ENCODE results near the gene BABAM2. TPM values are rescaled to one million over a fixed set of nuclear protein-coding genes. Genes with fewer than 3 reads are reported as not detected.
A peak's percentile ranks its signal among the peaks of the same experiment; 100 is the strongest.

The BABAM2 gene
- total and polyA plus RNA-seq, 2 experiments from 2014 or later, result 35.2 to 46.1 TPM

- no peak overlapping the region for H3K27ac ChIP-seq
- H3K4me3 ChIP-seq, result no peak overlapping the region
- H3K36me3 ChIP-seq (ENCODE audit: low read depth), result no peaks in the 10 kb centered on the region
- DNase-seq, result no peak
- H3F3A ChIP-seq (ENCODE audit: insufficient read depth), result peaks cover 18% of the 10 kb centered on the region
- no peak overlapping the region for H3K4me2 ChIP-seq (ENCODE audit: unreplicated experiment)
- H3K79me2 ChIP-seq (ENCODE audit: insufficient read depth), result no peaks in the 10 kb centered on the region
- no peaks in the 10 kb centered on the region for H4K20me1 ChIP-seq (ENCODE audit: insufficient read depth)
- in situ Hi-C loops (cut with MboI), result no loop called here
- H3K9me2 ChIP-seq (ENCODE audit: insufficient read depth), result no peaks in the 10 kb centered on the region
- H3K4me1 ChIP-seq (ENCODE audit: insufficient read depth), result peaks cover 46% of the 10 kb centered on the region
- WGBS, 2 experiments (ENCODE audit: low coverage in 1 of 2, low lambda C conversion rate in 2 of 2, missing lambda C conversion rate in 2 of 2), result 47 to 56% methylated on average over 9 of the region's 9 CpGs
- TF ChIP-seq EZH2 (IDR thresholded peaks at IDR 0.05; ENCODE audit: insufficient read depth, poor library complexity, severe bottlenecking), result no peak
- TF ChIP-seq EZH2phosphoT487 (IDR thresholded peaks at IDR 0.05; ENCODE audit: insufficient read depth, low read depth), result no peak
- H3K9me3 ChIP-seq (ENCODE audit: low read depth), result no peaks in the 10 kb centered on the region
- H2AFZ ChIP-seq, result no peak overlapping the region
- no peaks in the 10 kb centered on the region for H3K27me3 ChIP-seq (replicated peaks; ENCODE audit: insufficient read depth)
- H3K9ac ChIP-seq, result no peak overlapping the region
Observed at GRCh38 chr2:28291811-28292440, 401.4 kb downstream of the BABAM2 start.

- no peak overlapping the region for H3K4me3 ChIP-seq
- H3K27me3 ChIP-seq (replicated peaks; ENCODE audit: insufficient read depth), result no peaks in the 10 kb centered on the region
- no peaks in the 10 kb centered on the region for H3K79me2 ChIP-seq (ENCODE audit: insufficient read depth)
- H3K9ac ChIP-seq, result no peak overlapping the region
- H3K27ac ChIP-seq, result no peak overlapping the region
- H3F3A ChIP-seq (ENCODE audit: insufficient read depth), result peaks cover 18% of the 10 kb centered on the region; the same call in 1 of the 2 replicates
- H4K20me1 ChIP-seq (ENCODE audit: insufficient read depth), result no peaks in the 10 kb centered on the region
- DNase-seq, result peak; percentile 54
- no peaks in the 10 kb centered on the region for H3K9me2 ChIP-seq (ENCODE audit: insufficient read depth)
- H3K36me3 ChIP-seq (ENCODE audit: low read depth), result no peaks in the 10 kb centered on the region
- H3K4me1 ChIP-seq (ENCODE audit: insufficient read depth), result peaks cover 45% of the 10 kb centered on the region
- TF ChIP-seq EZH2 (IDR thresholded peaks at IDR 0.05; ENCODE audit: insufficient read depth, poor library complexity, severe bottlenecking) (no peak), EZH2phosphoT487 (IDR thresholded peaks at IDR 0.05; ENCODE audit: insufficient read depth, low read depth) (no peak)
- no peaks in the 10 kb centered on the region for H3K9me3 ChIP-seq (ENCODE audit: low read depth)
- H3K4me2 ChIP-seq (ENCODE audit: unreplicated experiment), result no peak overlapping the region
- WGBS, 2 experiments (ENCODE audit: low coverage in 1 of 2, low lambda C conversion rate in 2 of 2, missing lambda C conversion rate in 2 of 2), result 60 to 65% methylated on average over 2 of the region's 2 CpGs
- H2AFZ ChIP-seq, result no peak overlapping the region
- in situ Hi-C loops (cut with MboI), result no loop called here
Observed at GRCh38 chr2:28292491-28292890, 402.0 kb downstream of the BABAM2 start.

GRCh38 chr2:28293416-28293815, 402.9 kb downstream of the BABAM2 start:
- no peaks in the 10 kb centered on the region for H3K79me2 ChIP-seq (ENCODE audit: insufficient read depth)
- no peak for DNase-seq
- H3K4me3 ChIP-seq, result no peak overlapping the region
- TF ChIP-seq EZH2phosphoT487 (IDR thresholded peaks at IDR 0.05; ENCODE audit: insufficient read depth, low read depth), result no peak
- no peak for TF ChIP-seq EZH2 (IDR thresholded peaks at IDR 0.05; ENCODE audit: insufficient read depth, poor library complexity, severe bottlenecking)
- peaks cover 42% of the 10 kb centered on the region for H3K4me1 ChIP-seq (ENCODE audit: insufficient read depth)
- no peaks in the 10 kb centered on the region for H3K36me3 ChIP-seq (ENCODE audit: low read depth)
- 91% methylated on average over 5 of the region's 5 CpGs for WGBS, 2 experiments (ENCODE audit: low coverage in 1 of 2, low lambda C conversion rate in 2 of 2, missing lambda C conversion rate in 2 of 2)
- H3K9me3 ChIP-seq (ENCODE audit: low read depth), result no peaks in the 10 kb centered on the region
- no peak overlapping the region for H3K27ac ChIP-seq
- H3K9me2 ChIP-seq (ENCODE audit: insufficient read depth), result no peaks in the 10 kb centered on the region
- no peak overlapping the region for H3K4me2 ChIP-seq (ENCODE audit: unreplicated experiment)
- in situ Hi-C loops (cut with MboI), result no loop called here
- H3K9ac ChIP-seq, result no peak overlapping the region
- peaks cover 17% of the 10 kb centered on the region; the same call in 1 of the 2 replicates for H3F3A ChIP-seq (ENCODE audit: insufficient read depth)
- H2AFZ ChIP-seq, result no peak overlapping the region
- H3K27me3 ChIP-seq (replicated peaks; ENCODE audit: insufficient read depth), result no peaks in the 10 kb centered on the region
- H4K20me1 ChIP-seq (ENCODE audit: insufficient read depth), result no peaks in the 10 kb centered on the region

- no peak overlapping the region for H3K4me2 ChIP-seq (ENCODE audit: unreplicated experiment)
- 96 to 100% methylated on average over 1 of the region's 1 CpG for WGBS, 2 experiments (ENCODE audit: low coverage in 1 of 2, low lambda C conversion rate in 2 of 2, missing lambda C conversion rate in 2 of 2)
Observed at GRCh38 chr2:28294451-28294850, 403.9 kb downstream of the BABAM2 start.

More at GRCh38 chr2:28294451-28294850, 403.9 kb downstream of the BABAM2 start:
- Histone ChIP-seq H3K9ac (no peak overlapping the region), H3K9me3 (ENCODE audit: low read depth) (no peaks in the 10 kb centered on the region), H3K27ac (no peak overlapping the region), H3K4me1 (ENCODE audit: insufficient read depth) (peaks cover 42% of the 10 kb centered on the region), H3K27me3 (replicated peaks; ENCODE audit: insufficient read depth) (no peaks in the 10 kb centered on the region), H3F3A (ENCODE audit: insufficient read depth) (peaks cover 17% of the 10 kb centered on the region; the same call in 1 of the 2 replicates), H3K9me2 (ENCODE audit: insufficient read depth) (no peaks in the 10 kb centered on the region), H3K4me3 (no peak overlapping the region), H4K20me1 (ENCODE audit: insufficient read depth) (no peaks in the 10 kb centered on the region), H2AFZ (no peak overlapping the region), H3K36me3 (ENCODE audit: low read depth) (no peaks in the 10 kb centered on the region), H3K79me2 (ENCODE audit: insufficient read depth) (no peaks in the 10 kb centered on the region)
- TF ChIP-seq EZH2 (IDR thresholded peaks at IDR 0.05; ENCODE audit: insufficient read depth, poor library complexity, severe bottlenecking) (no peak), EZH2phosphoT487 (IDR thresholded peaks at IDR 0.05; ENCODE audit: insufficient read depth, low read depth) (no peak)
- in situ Hi-C loops (cut with MboI), result no loop called here
- DNase-seq, result no peak
